NT2/D1 (cell line): ENCODE results near the gene ZNF606.

Experiments
- SUZ12 ChIP-seq: IDR thresholded peaks from 2 replicates; pipeline ENCODE4 v1.6.1; 2011; ENCODE audit not compliant: insufficient read length, insufficient read depth; ENCODE audit errors: extremely low read depth
- YY1 ChIP-seq: IDR thresholded peaks from 2 replicates; pipeline ENCODE4 v1.6.1; 2011; ENCODE audit not compliant: insufficient read length, insufficient read depth
- ZNF274 ChIP-seq: IDR thresholded peaks from 2 replicates; pipeline ENCODE4 v1.6.1; 2011; ENCODE audit warnings: mild to moderate bottlenecking, low read depth, low read length

- TF ChIP-seq YY1 (no peak), ZNF274 (no peak), SUZ12 (no peak)
Observed at GRCh38 chr19:58037927-58038687, 35.5 kb upstream of the ZNF606 start.
